Endothelial cell of umbilical vein (primary cell): Measurements from ENCODE around the gene AP1B1.

Experiments used
- EZH2 ChIP-seq: IDR thresholded peaks from 2 replicates; pipeline ENCODE4 v1.6.1; 2012; ENCODE audit warnings: borderline replicate concordance, low read depth, mild to moderate bottlenecking, moderate library complexity, low read length, inconsistent platforms; ENCODE audit not compliant: severe bottlenecking
- FOS ChIP-seq: IDR thresholded peaks from 2 replicates; pipeline ENCODE4 v1.6.1; 2011; ENCODE audit warnings: mild to moderate bottlenecking, low read length, moderate library complexity, borderline replicate concordance; ENCODE audit not compliant: insufficient read depth
- JUN ChIP-seq: IDR thresholded peaks from 2 replicates; pipeline ENCODE4 v1.6.1; 2011; ENCODE audit warnings: borderline replicate concordance, low read depth; ENCODE audit not compliant: insufficient read length, insufficient read depth
- MYC ChIP-seq: IDR thresholded peaks from one replicate; pipeline ENCODE4 v1.6.1; 2011; ENCODE audit warnings: mild to moderate bottlenecking, low read depth, low read length
- POLR2A ChIP-seq: IDR thresholded peaks from 2 replicates; pipeline ENCODE4 v1.6.1; 2012; ENCODE audit warnings: low read depth, mild to moderate bottlenecking, control low read depth, low read length
- POLR2AphosphoS5 ChIP-seq: IDR thresholded peaks from 2 replicates; pipeline ENCODE4 v1.6.1; 2012; ENCODE audit warnings: low read depth, mild to moderate bottlenecking, control low read depth, low read length, moderate library complexity; ENCODE audit not compliant: insufficient read depth
- TF ChIP-seq, protein P1 (sequence below), 2 donors: IDR thresholded peaks; 1 replicate in 1 of 2; 2 replicates in 1 of 2; pipeline ENCODE4 v1.5.1; 2011; ENCODE audit warnings: low read length in 2 of 2, mild to moderate bottlenecking in 2 of 2, moderate library complexity in 2 of 2, control low read depth in 1 of 2, inconsistent platforms in 1 of 2, low read depth in 1 of 2; ENCODE audit not compliant: insufficient read depth in 1 of 2; ENCODE audit errors: extremely low read depth in 1 of 2
- TF ChIP-seq, protein P2 (sequence below): IDR thresholded peaks from 2 replicates; pipeline ENCODE4 v1.6.1; 2011; ENCODE audit not compliant: insufficient read depth, insufficient read length

DNA sequence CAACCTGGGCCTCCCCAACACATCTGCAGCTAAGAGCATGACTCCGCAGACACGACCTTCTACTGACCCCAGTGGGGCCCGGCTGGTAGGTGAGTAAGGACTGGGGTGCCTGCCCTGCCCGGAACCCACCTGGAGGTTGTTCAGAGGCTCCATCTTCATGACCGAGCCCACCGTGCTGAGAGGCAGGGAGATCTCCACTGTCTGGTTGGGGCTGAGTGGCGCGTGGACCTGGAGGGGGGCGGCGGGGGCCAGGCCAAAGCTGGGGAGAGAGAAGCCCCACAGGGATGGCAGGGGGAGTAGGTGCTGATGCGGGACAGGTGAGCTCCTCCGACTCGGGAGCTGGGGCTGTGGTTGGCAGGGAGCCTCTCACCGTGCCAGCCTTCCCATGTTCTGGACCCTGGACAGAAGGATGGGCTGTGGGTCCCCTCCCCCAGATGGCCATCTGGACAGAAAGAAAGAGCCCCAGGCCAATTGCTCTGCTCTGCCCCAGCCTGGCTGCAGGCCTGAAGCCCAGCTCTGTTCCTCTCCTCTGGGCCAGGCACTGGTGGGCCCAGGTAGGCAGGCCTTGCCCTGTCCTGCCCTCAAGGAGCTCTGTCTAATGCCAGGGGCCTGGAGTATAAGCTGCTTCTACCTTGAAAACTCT is 56.6 kb downstream of the AP1B1 start:
- TF ChIP-seq EZH2: no peak
- TF ChIP-seq POLR2AphosphoS5: no peak
- TF ChIP-seq, protein P1, sequence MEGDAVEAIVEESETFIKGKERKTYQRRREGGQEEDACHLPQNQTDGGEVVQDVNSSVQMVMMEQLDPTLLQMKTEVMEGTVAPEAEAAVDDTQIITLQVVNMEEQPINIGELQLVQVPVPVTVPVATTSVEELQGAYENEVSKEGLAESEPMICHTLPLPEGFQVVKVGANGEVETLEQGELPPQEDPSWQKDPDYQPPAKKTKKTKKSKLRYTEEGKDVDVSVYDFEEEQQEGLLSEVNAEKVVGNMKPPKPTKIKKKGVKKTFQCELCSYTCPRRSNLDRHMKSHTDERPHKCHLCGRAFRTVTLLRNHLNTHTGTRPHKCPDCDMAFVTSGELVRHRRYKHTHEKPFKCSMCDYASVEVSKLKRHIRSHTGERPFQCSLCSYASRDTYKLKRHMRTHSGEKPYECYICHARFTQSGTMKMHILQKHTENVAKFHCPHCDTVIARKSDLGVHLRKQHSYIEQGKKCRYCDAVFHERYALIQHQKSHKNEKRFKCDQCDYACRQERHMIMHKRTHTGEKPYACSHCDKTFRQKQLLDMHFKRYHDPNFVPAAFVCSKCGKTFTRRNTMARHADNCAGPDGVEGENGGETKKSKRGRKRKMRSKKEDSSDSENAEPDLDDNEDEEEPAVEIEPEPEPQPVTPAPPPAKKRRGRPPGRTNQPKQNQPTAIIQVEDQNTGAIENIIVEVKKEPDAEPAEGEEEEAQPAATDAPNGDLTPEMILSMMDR (IDR thresholded peaks at IDR 0.05; ENCODE audit: extremely low read depth in 1 of 2, insufficient read depth in 1 of 2, low read depth in 1 of 2, low read length in 2 of 2): no peak
- no peak for TF ChIP-seq POLR2A
- TF ChIP-seq FOS: no peak
- TF ChIP-seq, protein P2, sequence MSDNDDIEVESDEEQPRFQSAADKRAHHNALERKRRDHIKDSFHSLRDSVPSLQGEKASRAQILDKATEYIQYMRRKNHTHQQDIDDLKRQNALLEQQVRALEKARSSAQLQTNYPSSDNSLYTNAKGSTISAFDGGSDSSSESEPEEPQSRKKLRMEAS: no peak
- no peak for TF ChIP-seq JUN
- no peak for TF ChIP-seq MYC
